Glomerular visceral epithelial cell (primary cell): Measurements from ENCODE around the gene GLB1L2.
"Not testable (repeated sequence)": the region's sequence is repeated elsewhere in the genome, so short reads cannot be mapped to it uniquely, and the experiment has no call there.

ENCODE experiments used
- DNase-seq: peaks from one replicate; pipeline ENCODE4 v3.0.0-alpha.2; 2016; ENCODE audit errors: extremely low spot score

The GLB1L2 gene

DNA sequence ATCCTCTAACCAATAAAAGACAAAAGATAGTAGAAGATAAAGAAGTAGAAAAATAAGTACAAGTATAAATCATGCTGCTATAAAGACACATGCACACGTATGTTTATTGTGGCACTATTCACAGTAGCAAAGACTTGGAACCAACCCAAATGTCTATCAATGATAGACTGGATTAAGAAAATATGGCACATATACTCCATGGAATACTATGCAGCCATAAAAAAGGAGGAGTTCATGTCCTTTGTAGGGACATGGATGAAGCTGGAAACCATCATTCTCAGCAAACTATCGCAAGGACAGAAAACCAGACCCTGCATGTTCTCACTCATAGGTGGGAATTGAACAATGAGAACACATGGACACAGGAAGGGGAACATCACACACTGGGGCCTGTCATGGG lies 10.4 kb upstream of the GLB1L2 start:
- DNase-seq = not testable (repeated sequence)

DNA sequence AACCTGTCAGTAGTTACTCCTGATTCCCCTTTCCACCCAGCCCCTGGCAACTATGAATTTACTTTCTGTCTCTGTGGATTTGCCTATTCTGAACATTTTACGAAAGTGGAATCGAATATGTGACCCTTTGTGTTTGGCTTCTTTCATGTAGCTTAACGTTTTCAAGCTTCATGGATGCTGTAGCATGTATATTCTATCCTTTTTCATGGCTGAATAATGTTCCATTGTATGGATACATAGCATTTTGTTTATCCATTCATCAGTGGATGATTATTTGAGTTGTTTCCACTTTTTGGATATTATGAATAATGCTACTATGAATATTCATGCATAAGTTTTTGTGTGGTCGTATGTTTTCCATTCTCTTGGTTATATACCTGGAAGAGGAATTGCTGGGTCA lies 9.2 kb upstream of the GLB1L2 start:
- DNase-seq = no peak

DNA sequence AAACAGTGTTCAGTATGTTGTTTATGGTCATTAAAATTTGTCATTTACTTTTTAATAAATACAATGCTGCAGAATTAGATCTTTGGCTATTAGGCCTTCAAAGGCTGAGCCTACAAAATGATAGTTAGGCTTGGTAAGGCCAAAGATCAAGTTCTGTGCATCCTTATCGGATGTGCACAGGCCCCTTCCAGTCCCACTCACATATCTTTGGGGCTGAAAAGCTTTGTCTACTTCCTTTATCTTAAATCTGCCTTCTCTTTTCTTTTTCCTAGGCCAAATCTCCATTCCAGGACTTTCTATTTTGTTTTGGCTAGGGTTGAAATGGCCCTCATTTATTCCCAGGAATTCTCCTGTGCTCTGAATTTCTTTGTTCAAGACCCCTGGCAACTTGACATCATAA lies 3.4 kb upstream of the GLB1L2 start:
- no peak for DNase-seq

DNA sequence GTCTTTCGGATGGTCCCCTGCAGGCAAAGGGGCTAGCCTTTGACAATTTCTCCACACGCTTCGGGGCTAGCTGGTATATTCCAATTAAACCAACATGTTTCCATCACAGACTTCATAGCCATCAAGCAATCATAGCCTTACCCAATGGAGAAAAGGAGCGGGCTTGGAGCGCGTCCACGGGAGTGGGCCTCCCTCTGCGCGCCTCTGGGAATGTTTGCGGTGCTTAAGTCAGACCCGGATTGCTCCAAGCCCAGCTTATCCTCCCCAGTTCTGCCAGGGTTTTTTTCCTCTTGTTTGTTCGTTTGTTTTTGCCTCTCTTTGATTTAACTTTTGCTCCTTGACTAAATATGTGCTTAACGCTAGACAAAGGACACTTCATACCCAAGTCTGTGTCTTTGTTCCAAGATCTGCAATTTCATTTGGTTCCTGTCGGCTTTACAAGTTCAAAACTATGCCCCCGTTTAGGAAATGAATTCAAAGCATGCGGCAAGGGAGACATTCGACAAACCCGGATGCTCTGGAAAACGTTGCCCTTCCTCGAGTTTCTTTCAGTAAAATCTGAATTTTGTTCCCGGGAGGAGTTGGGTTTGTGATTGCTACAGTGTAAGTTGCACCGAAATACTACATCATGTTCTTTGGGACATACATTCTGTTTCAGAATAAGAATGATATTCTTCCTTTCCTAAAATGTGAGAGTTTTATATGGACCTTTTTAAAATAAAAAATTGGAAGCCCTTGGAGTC lies 1.0 kb upstream of the GLB1L2 start:
- DNase-seq = no peak

DNA sequence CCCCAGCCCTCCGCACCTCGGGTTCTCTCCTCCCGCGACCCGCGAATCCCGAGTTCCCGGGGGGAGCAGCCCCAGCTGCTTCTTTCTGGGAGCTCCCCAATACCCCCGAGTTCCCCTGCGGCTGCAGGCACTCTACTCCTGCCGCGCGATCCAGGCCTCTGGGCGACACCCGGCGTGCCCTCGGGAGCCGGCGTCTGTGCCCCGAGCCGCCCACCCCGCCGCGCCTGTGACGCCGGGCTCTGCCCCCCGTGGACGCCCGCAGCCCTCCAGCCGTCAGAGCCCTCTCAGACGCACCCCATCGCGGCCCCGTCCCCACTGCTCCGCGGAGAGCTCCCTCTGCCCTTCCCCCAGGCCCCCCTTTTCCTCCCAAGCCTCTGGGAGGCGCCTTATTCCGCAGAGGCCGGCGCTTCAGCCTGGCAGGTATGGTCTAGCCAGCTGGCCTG lies 422 bp downstream of the GLB1L2 start:
- no peak for DNase-seq

DNA sequence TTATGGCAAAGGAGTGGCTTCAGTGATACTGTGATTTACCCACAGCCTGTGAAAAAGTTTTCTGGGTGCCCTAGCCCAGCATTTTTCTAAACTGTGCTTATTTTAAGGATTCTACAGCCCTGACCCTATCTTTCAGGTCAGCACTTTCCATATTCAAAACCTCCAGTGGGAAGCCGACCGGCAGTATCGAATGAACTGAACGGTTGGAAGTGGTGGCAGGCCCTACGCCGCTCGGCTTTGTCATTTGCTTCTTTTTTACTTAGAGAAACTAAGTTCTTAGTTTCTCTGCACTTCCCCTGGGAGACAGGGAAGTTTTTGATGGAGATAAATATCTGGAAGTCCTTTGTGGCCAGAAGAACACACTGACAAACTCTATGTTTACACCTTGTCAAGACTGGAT lies 994 bp downstream of the GLB1L2 start:
- no peak for DNase-seq

DNA sequence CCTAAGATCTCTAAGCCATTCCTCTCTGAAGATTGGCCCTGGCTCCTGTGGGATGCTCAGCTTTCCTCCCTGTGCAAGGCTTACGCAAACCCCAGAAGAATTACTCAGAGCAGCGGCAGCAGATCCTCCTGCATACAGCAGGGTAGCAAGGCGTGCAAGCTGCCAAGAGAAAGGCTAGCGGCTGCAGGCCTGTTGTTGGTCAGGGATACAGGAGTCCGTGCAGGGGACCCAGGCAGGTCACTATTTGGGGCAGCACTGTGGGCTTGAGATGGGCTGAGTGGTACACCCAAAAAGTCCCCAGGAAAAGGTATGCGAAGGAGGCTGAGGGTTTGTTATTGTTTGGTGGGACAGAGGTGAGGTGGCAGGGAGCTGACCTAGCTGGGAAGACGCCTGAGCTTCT lies 1.5 kb downstream of the GLB1L2 start:
- DNase-seq = no peak

DNA sequence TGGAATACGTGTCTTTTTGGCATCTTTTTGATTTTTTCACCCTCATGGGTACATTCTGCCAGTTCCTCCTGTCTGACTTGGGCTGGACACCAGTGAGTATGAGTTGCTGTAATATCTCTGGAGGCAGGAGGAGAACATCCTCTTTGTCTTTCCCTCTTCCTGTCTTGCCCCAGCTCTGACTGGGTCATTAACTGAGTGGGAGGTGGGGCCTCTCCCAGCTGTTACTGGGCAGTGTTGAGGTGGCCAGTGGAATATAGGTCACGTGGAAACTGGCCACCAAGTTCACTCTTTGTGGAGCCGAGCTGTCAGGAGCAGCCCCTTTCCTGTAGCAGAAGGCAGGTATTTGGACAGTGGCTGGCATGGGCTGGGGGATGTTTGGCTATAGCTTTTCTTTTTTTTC lies 2.2 kb downstream of the GLB1L2 start:
- no peak for DNase-seq

DNA sequence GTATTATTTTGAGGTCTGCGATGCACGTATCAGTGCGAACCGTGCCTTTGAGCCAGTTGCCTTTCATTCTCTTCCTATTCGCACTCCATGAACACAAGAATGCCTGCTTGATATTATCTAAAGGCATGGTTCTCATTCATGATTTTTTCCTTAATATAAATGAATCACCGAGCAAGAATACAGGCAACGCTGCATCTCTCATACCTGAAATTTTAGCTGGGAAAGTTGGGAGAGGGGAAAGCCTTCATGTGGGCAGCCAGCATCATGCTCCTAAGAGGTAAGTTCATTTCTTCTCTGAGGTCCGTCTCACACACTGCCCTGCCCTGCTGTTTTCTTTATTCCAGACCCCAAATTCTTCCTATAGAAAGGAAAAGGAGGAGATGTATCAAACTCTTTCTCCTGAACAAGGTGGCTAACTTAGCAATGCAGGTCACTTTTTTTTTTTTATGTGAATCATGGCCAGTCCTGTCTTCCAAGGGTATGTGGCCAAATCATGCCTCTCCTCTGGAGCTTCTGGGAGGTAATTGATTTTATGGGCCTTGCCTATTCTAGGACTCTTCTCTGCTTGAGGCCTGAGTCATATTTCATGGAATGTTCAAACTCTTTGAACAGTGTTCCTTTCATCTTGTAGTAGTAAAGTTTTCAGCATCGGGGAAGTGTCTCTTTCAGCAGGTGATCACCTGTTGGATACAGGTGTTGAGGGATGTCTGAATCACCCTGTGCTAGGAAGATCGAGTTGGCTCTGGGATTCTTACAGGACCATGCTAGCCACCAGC lies 3.2 kb downstream of the GLB1L2 start:
- DNase-seq = no peak

DNA sequence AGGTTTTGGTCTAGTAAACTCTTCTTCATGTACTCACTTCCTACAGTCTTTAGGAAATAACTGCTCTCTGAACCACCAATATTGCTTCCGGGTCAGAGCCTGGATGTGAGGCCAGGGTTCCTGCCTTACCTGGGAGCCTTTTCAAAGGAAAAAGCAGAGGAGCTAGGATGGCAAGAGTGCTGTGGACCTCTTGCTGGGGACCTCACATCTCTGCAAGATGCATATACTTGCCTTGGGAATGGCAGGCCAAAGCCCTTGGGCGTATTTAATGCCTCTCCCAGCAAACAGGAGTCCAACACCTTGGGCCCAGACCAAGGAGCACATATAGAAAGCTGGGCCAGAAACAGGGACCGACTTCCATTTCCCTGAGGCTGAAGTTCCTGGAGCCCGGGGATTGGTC lies 5.3 kb downstream of the GLB1L2 start:
- DNase-seq = no peak

DNA sequence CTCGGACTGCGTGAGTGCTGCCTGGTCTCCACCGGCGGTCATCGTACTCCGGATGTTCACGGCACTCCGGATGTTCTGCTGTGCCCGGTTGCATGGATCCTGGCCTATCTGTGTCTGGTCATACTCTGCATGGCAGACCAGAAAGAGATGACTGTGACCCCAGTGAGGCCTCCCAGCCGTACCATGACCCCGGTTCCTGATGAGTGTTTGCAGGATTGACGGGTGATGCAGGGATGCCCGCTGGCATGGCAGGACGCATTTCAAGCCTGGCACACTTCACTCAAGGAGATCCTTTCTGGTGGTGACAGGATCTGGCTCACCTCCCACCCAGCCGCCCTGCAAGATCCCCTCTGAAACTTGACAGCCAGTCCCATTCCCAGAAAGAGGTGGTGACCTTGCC lies 6.3 kb downstream of the GLB1L2 start:
- no peak for DNase-seq

DNA sequence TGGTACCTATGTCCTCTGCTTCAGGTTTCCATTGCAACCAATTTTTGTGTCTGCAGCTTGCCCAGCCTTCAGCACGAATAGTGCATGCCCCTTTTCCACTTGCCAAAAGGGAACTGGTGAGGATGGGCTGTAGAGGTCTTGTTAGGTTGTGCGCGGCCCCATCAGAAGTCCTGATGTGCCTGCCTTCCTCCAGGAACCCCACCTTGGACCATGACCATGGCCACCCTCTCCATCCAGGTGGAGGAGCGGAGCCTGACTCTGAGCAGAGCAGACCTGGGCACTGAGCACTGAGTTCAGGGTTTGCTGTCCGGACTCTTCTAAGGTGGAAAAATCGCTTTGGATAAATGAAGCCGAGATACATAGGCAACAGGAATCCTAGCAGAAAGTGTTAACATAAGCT lies 6.9 kb downstream of the GLB1L2 start:
- no peak for DNase-seq

DNA sequence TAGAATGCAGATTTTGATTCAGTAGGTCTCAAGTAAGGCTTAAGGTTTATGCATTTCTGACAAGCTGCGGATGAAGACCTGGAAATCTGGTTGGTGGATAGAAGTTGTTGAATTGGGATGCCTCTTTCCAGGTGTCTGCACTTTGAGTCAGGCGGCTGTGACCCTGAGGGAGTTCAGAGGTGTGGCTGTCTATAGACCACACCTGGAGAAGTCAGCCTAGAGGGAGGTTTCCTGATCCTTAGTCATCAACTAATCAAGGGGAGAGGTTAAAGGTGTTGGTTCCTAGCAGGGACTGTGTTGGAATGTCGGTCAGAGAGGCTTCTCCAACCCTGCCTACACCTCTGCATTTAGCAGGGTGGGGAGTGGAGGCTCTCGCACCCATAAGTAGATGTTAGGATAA lies 8.0 kb downstream of the GLB1L2 start:
- no peak for DNase-seq

DNA sequence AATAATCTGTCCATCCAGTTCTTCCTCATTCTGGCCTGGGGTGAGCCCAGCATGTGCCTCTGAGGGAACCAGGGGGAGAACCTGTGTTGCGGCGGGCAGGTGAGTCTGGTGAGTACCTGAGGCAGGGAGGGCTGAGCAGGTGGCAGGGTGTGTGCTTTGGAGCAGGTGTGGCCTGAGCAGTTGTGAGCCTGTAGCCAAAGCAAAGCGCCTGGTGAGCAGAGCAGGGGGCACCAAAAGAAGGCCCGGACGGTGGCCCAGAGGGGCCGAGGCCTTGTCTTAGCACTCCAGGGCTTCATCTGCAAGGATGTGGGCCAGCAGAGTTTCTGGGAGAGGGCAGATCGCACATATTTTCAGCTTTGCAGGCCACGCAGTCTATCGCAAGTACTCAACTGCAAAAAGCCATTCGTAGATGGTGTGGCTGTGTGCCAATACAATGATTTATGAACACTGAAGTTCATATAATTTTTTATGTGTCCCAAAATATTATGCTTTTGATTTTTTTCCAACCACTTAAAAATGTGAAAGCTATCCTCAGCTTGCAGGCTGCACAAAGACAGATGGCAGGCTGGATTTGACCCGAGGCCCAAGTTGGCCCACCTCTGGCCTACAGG lies 8.7 kb downstream of the GLB1L2 start:
- DNase-seq = no peak

DNA sequence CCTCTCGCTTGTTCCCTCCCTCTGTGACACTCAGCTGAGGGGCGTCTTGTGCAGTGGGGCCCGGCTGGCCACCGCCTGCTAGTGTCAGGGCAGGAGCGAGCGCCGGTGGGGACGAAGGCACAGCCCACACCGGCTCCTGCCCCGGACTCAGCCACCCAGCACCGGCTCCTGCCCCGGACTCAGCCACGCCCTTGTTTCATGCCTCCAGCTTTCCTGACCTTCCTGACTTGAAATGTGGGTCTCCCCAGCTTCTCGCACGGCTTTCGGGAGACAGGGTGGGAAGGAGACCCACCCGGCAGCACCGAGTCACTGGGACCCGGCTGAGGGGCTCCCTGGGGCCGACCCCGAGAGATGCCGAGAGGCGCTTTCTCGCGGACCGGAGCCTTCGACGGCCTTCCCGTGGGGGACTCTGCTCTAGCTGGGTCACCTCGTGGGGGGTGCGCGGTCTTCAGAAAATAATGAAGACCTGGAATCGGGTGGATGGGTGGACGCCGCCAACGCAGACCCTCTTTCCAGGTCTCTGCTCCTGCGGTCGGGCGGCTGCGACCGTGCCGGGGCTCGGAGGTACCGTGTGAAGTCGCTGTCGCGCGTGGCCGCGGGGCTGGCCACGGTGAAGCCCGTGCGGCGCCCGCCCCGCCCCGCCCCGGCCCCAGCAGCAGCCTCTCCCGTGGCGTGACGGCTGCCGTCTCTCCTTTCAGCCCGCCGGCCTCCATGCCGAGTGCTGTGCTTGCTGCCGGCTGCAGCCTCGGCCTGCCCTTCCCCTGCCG lies 10.2 kb downstream of the GLB1L2 start:
- DNase-seq = no peak

DNA sequence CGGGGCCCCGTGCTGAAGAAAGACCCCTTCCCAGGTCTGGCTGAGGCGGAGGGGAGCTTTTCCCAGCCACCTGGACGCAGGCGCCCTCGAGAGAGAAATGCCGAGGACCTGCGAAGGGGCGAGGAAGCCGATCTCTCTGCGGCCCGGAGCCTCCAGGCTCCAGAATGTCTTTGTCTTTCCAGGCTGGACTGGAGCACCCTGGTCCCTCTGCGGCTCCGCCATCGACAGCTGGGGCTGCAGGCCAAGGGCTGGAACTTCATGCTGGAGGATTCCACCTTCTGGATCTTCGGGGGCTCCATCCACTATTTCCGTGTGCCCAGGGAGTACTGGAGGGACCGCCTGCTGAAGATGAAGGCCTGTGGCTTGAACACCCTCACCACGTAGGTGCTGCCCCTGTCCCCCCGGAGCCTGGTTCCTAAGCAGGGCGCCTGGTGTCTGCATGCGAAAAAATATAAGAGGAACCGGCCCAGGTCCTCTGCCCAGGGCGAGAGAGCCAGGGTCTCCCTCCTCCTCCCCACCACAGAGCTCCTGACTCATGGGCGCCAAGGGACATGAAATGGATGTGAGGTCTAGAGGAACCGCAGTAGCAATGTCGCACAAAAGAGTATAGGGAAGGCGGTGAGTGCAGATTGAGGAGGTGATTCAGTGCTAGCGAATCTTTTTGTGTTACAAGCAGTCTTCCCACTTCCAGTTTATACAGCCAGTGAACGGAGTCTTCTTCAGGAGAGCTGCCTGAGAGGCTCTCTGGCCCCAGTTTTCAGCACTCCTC lies 11.0 kb downstream of the GLB1L2 start:
- DNase-seq = no peak

DNA sequence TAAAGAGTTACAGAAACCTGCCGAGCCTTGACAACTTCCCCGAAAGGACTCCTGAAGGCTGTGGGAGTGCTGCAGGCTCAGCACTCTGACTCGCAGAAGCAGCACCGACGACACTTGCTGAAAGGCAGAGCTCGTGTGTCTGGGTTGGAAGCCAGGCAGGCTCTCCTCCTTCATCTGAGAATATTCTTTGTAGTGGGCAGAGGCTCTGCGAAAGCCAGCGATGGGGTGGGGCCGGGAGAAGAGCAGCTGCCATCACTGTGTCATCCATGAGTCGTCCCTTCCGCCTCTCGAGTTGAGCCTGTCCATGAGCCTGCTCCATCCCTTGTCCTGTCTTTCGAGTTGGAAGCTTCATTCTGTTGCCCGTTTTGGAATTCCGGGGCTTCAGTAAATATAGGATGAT lies 11.9 kb downstream of the GLB1L2 start:
- no peak for DNase-seq

DNA sequence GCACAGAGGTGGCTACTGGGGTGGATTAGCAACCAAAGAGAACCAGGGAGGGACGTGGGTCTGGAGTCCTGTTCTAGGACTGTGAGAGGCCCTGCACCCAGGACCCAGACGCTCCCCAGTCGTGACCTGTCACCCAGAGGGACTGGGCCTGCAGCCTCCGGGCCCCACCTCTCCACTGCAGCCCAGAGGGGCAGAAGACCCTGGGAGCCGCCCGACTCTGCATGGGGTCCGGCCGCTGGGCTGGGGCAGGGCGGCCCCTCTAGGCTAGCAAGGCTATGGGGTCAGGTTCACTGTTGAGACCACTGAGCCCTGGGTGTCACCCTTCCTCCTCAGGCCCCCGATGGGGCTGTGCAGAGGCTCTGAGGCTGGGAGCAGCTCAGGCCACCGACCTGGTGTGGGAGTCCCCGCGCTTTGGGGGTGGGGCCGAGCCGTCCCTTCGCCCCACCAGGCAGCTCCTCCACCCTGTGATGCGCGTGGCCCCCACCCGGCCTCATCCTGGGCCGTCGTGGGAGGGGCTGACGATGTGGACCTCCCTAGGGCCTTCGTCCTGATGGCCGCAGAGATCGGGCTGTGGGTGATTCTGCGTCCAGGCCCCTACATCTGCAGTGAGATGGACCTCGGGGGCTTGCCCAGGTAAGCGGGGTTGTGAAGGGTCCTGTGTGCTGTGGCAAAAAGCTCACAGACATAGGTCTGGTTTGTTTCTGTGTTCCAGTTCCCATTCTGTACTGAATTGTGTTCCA lies 12.9 kb downstream of the GLB1L2 start:
- DNase-seq = not testable (repeated sequence)

DNA sequence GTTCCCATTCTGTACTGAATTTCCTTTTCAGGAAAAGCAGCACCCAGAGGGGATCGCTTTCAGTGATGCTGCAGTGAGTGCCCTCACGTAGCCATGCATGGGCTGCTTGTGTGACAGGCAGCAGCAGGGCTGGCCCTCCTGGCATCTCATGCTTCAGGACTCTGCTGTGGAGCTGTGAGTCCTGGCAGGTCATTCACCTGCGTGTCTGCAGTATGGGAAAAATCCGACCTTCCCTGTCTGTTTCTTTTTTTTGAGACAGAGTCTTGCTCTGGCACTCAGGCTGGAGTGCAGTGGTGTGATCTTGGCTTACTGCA lies 13.4 kb downstream of the GLB1L2 start:
- DNase-seq = no peak

DNA sequence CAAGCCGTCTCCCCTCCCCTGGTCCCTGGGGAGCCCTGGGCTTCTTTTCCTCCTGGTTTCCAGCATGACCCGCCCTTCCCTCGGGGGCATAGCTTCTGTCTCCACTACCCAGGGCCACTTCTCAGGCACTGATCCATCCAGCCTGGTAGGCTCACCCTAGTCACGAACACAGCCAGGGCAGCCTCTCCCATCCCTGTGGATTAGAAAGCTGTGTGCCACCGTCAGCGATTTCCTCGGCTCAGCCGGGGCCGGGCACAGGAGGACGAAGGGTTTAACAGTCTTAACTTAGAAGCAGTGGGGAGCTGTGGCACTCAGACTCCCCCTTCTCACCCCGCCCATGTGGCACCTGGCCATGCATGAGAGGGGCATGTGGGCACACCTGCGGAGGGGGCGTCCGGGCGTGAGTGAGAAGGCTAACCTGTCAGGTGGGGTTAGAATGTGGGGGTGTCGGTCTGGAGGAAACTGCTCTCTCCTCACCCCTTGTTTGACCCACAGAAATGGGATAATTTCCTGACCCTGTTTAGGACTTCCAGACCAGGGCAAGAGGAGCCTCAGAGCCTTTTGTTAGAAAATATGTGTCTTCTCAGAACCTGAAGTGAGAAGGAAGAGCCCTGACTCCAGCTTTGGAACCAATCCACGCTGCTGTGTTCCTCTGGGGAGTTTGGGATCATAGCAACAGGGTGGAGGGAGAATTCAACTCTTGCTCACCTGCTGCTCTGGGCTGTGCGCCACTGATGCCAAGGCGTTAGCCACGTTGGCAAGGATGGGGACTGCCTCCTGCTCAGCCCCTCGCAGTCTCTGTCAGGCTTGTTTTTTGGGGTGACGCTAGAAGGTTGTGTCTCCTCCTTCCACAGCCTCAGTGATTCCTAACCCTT lies 14.6 kb downstream of the GLB1L2 start:
- no peak for DNase-seq
